Fibroblast of pulmonary artery (primary cell): ENCODE results near the gene PCOLCE2.

ENCODE experiments used
- DNase-seq: peaks from one replicate; pipeline ENCODE4 v3.0.0-alpha.2; 2010; ENCODE audit warnings: low read depth
- H3K4me3 ChIP-seq: replicated peaks from 2 replicates; pipeline ENCODE4 v1.5.1; 2011; ENCODE audit warnings: low read depth, mild to moderate bottlenecking, control low read depth, low read length, moderate library complexity
- CTCF ChIP-seq: IDR thresholded peaks from 2 replicates; pipeline ENCODE4 v1.5.1; 2011; ENCODE audit warnings: mild to moderate bottlenecking, control low read depth, low read length, inconsistent platforms; ENCODE audit errors: missing control alignments

Gene PCOLCE2

GRCh38 chr3:142866841-142867631, 21.8 kb downstream of the PCOLCE2 start:
- H3K4me3 ChIP-seq = no peak overlapping the region
- no peak for DNase-seq
- peak; percentile 8 for TF ChIP-seq CTCF

GRCh38 chr3:142863930-142864920, 24.7 kb downstream of the PCOLCE2 start:
- DNase-seq = no peak
- no peak for TF ChIP-seq CTCF
- H3K4me3 ChIP-seq = no peak overlapping the region

GRCh38 chr3:142863010-142863817, 25.7 kb downstream of the PCOLCE2 start:
- no peak for DNase-seq
- H3K4me3 ChIP-seq = no peak overlapping the region
- TF ChIP-seq CTCF = no peak

- no peak overlapping the region for H3K4me3 ChIP-seq
- TF ChIP-seq CTCF = no peak
- DNase-seq = no peak
Observed at GRCh38 chr3:142861926-142862325, 27.0 kb downstream of the PCOLCE2 start.

GRCh38 chr3:142858043-142858442, 30.8 kb downstream of the PCOLCE2 start:
- H3K4me3 ChIP-seq = no peak overlapping the region
- no peak for TF ChIP-seq CTCF
- DNase-seq = no peak

- DNase-seq = peak; percentile 7
- TF ChIP-seq CTCF = no peak
- no peak overlapping the region for H3K4me3 ChIP-seq
Observed at GRCh38 chr3:142857056-142857455, 31.8 kb downstream of the PCOLCE2 start.
